K562 (cell line): ENCODE data around the gene NOP58. TPM values are rescaled to one million over a fixed set of nuclear protein-coding genes. Genes with fewer than 3 reads are reported as not detected.

Experiments used
- CCNT2 ChIP-seq: IDR thresholded peaks from 2 replicates; pipeline ENCODE4 v1.6.1; 2011; ENCODE audit warnings: borderline replicate concordance, low read depth, mild to moderate bottlenecking, moderate library complexity, mixed read lengths, low read length; ENCODE audit not compliant: insufficient read length; ENCODE audit errors: extremely low read depth
- HMGN3 ChIP-seq: IDR thresholded peaks from 2 replicates; pipeline ENCODE4 v1.6.1; 2011; ENCODE audit warnings: borderline replicate concordance, low read depth, mild to moderate bottlenecking, mixed read lengths, low read length; ENCODE audit not compliant: insufficient read length; ENCODE audit errors: extremely low read depth
- MAFG ChIP-seq: fragments of 450-650 bp; conservative IDR thresholded peaks from 2 replicates; pipeline ENCODE4 v1.6.1; 2016; ENCODE audit warnings: missing genetic modification characterization, missing compliant biosample characterization
- MBD2 ChIP-seq: sonication (generic); IDR thresholded peaks from 2 replicates; pipeline ENCODE4 v1.6.1; 2016; ENCODE audit warnings: low read depth, borderline replicate concordance
- RAD21 ChIP-seq, 2 experiments: fragments of 250-450 bp in 1 of 2; fragments of 450-650 bp in 1 of 2; sonication (Bioruptor Pico) in 1 of 2; formaldehyde crosslinking in 1 of 2; IDR thresholded peaks in 1 of 2; conservative IDR thresholded peaks in 1 of 2; 2 replicates each; pipeline versions ENCODE4 v1.4.0 to v1.8.0; 2020 to 2022; ENCODE audit warnings: mild to moderate bottlenecking in 2 of 2, moderate library complexity in 1 of 2
- STAT5A ChIP-seq: IDR thresholded peaks from 2 replicates; pipeline ENCODE4 v1.6.1; 2012; ENCODE audit warnings: low read length, inconsistent platforms, borderline replicate concordance
- TAF7 ChIP-seq: fragments of 450-650 bp; IDR thresholded peaks from 2 replicates; pipeline ENCODE4 v1.6.1; 2016; ENCODE audit warnings: missing genetic modification characterization, missing compliant biosample characterization
- TCF7L2 ChIP-seq: fragments of 150-350 bp; IDR thresholded peaks from 2 replicates; pipeline ENCODE4 v1.6.1; 2016; ENCODE audit warnings: low read depth, mild to moderate bottlenecking, low read length, moderate library complexity
- ZNF347 ChIP-seq: fragments of 450-650 bp; formaldehyde crosslinking; IDR thresholded peaks from 2 replicates; pipeline ENCODE4 v1.4.0; 2020; ENCODE audit warnings: low read depth, mild to moderate bottlenecking, moderate library complexity
- polyA plus RNA-seq, 8 experiments: library from polyadenylated mRNA; depleted of rRNA in 4 of 8; stranded (reverse) in 5 of 8; unstranded in 3 of 8; fragments of >200 nt; fragmentation: Nextera tagmentation in 2 of 8; fragmentation: Illumina TruSeq in 1 of 8; extraction: Ambion mirVana in 2 of 8; extraction: Trizol in 1 of 8; gene quantifications; 2 replicates each; pipeline versions ENCODE4 v1.2.1 to v1.2.3, GENCODE V29; 2011 to 2014; ENCODE audit warnings: inconsistent platforms in 1 of 8, missing spikeins in 1 of 8
- total RNA-seq, 7 experiments: library from RNA; depleted of rRNA in 6 of 7; stranded (reverse); fragments of >200 nt in 6 of 7; fragmentation: Illumina TruSeq in 2 of 7; extraction: Trizol in 2 of 7; gene quantifications; 2 replicates each; pipeline versions ENCODE4 v1.2.1 to v1.2.3, GENCODE V29; 2011 to 2021; ENCODE audit warnings: low replicate concordance in 1 of 7
- TF ChIP-seq, protein P1 (sequence below), 3 experiments: fragments of 200-800 bp in 1 of 3; sonication (Bioruptor generic) in 1 of 3; sonication (generic) in 1 of 3; formaldehyde crosslinking in 1 of 3; IDR thresholded peaks; 2 replicates each; pipeline versions ENCODE4 v1.6.1 to v1.8.0; 2016 to 2022; ENCODE audit warnings: mild to moderate bottlenecking in 2 of 3, missing compliant biosample characterization in 2 of 3, missing genetic modification characterization in 2 of 3, missing genetic modification reagents in 1 of 3
- TF ChIP-seq, protein P2 (sequence below): fragments of 200-800 bp; sonication (Bioruptor generic); IDR thresholded peaks from 2 replicates; pipeline ENCODE4 v1.6.1; 2017; ENCODE audit warnings: missing genetic modification characterization, missing compliant biosample characterization
- TF ChIP-seq, protein P3 (sequence below): sonication (generic); formaldehyde crosslinking; IDR thresholded peaks from 2 replicates; pipeline ENCODE4 v1.8.0; 2022; ENCODE audit warnings: mild to moderate bottlenecking, missing genetic modification reagents
- TF ChIP-seq, protein P4 (sequence below): fragments of 450-650 bp; formaldehyde crosslinking; conservative IDR thresholded peaks from 2 replicates; pipeline ENCODE4 v1.4.0; 2022; ENCODE audit warnings: mild to moderate bottlenecking, missing genetic modification characterization
- TF ChIP-seq, protein P5 (sequence below): sonication (generic); formaldehyde crosslinking; IDR thresholded peaks from 2 replicates; pipeline ENCODE4 v1.5.0; 2020; ENCODE audit warnings: missing genetic modification reagents
- TF ChIP-seq, protein P6 (sequence below), 2 experiments: fragments of 450-650 bp; IDR thresholded peaks; 2 replicates each; pipeline ENCODE4 v1.6.1; 2018; ENCODE audit warnings: mild to moderate bottlenecking in 2 of 2, low read depth in 1 of 2; ENCODE audit not compliant: partially characterized antibody in 2 of 2

NOP58 gene
- total and polyA plus RNA-seq, 9 of the 15 experiments (the other 6 are each of a cell fraction or from before 2014, with no cell fraction given), result 132 to 332 (median 208) TPM

DNA sequence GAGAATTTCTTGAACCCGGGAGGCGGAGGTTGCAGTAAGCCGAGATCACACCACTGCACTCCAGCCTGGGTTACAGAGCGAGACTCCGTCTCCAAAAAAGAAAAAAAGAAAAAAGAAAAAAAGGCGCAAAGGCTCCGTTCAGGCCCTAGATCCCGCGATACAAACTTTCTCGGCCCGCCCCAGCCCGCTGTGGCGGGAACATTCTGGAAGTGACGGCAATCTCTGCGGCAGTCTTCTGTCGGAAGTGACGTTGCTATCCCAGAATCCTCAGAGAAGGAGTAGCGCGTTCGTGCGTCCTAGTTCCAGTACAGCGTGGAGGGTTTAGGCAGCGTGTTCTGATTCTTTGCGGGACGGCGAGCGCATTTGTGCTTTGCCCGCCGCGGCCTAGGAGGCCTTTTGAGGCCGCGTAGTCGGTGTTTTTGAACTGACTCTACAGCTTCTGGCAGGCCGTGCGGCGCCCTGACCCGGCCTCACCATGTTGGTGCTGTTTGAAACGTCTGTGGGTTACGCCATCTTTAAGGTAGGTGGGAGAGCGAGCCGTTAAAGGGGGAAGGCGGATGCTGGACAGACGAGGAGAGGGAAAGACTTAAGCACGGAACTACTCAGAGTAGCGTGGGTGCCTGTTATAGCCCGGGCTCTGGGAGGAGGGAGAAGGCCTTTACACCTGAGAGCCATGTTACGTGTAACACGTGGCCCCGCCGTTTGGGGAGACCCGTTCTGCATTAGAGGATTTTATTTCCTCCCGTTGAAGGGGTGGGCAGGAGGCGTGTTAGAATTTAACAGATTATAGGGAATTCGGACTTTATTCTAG, at the start of gene NOP58 (continued):
- TF ChIP-seq MBD2 (peak; percentile 75; the same call in 1 of the 2 replicates), MAFG (tag) (no peak), CCNT2 (no peak), STAT5A (no peak), ZNF347 (CRISPR knock-in tag) (no peak), TCF7L2 (no peak), TAF7 (tag) (peak; percentile 38; the same call in 1 of the 2 replicates), HMGN3 (no peak), RAD21 (CRISPR knock-in tag; conservative IDR thresholded peaks at IDR 0.05 in 1 of 2, IDR thresholded peaks at IDR 0.05 in 1 of 2) (no peak)
- TF ChIP-seq, protein P1, sequence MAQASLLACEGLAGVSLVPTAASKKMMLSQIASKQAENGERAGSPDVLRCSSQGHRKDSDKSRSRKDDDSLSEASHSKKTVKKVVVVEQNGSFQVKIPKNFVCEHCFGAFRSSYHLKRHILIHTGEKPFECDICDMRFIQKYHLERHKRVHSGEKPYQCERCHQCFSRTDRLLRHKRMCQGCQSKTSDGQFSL (CRISPR knock-in tag; IDR thresholded peaks at IDR 0.05), result no peak
- TF ChIP-seq, protein P1 (tag; IDR thresholded peaks at IDR 0.05), result no peak
- TF ChIP-seq, protein P2, sequence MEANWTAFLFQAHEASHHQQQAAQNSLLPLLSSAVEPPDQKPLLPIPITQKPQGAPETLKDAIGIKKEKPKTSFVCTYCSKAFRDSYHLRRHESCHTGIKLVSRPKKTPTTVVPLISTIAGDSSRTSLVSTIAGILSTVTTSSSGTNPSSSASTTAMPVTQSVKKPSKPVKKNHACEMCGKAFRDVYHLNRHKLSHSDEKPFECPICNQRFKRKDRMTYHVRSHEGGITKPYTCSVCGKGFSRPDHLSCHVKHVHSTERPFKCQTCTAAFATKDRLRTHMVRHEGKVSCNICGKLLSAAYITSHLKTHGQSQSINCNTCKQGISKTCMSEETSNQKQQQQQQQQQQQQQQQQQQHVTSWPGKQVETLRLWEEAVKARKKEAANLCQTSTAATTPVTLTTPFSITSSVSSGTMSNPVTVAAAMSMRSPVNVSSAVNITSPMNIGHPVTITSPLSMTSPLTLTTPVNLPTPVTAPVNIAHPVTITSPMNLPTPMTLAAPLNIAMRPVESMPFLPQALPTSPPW, result no peak
- TF ChIP-seq, protein P3, sequence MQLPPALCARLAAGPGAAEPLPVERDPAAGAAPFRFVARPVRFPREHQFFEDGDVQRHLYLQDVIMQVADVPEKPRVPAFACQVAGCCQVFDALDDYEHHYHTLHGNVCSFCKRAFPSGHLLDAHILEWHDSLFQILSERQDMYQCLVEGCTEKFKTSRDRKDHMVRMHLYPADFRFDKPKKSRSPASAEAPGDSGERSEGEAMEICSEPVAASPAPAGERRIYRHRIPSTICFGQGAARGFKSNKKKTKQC (CRISPR knock-in tag), result peak; percentile 78; the same call in 1 of the 2 replicates
- TF ChIP-seq, protein P4, sequence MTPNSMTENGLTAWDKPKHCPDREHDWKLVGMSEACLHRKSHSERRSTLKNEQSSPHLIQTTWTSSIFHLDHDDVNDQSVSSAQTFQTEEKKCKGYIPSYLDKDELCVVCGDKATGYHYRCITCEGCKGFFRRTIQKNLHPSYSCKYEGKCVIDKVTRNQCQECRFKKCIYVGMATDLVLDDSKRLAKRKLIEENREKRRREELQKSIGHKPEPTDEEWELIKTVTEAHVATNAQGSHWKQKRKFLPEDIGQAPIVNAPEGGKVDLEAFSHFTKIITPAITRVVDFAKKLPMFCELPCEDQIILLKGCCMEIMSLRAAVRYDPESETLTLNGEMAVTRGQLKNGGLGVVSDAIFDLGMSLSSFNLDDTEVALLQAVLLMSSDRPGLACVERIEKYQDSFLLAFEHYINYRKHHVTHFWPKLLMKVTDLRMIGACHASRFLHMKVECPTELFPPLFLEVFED (CRISPR knock-in tag), result no peak
- TF ChIP-seq, protein P5, sequence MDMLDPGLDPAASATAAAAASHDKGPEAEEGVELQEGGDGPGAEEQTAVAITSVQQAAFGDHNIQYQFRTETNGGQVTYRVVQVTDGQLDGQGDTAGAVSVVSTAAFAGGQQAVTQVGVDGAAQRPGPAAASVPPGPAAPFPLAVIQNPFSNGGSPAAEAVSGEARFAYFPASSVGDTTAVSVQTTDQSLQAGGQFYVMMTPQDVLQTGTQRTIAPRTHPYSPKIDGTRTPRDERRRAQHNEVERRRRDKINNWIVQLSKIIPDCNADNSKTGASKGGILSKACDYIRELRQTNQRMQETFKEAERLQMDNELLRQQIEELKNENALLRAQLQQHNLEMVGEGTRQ (CRISPR knock-in tag), result no peak
- TF ChIP-seq, protein P6, sequence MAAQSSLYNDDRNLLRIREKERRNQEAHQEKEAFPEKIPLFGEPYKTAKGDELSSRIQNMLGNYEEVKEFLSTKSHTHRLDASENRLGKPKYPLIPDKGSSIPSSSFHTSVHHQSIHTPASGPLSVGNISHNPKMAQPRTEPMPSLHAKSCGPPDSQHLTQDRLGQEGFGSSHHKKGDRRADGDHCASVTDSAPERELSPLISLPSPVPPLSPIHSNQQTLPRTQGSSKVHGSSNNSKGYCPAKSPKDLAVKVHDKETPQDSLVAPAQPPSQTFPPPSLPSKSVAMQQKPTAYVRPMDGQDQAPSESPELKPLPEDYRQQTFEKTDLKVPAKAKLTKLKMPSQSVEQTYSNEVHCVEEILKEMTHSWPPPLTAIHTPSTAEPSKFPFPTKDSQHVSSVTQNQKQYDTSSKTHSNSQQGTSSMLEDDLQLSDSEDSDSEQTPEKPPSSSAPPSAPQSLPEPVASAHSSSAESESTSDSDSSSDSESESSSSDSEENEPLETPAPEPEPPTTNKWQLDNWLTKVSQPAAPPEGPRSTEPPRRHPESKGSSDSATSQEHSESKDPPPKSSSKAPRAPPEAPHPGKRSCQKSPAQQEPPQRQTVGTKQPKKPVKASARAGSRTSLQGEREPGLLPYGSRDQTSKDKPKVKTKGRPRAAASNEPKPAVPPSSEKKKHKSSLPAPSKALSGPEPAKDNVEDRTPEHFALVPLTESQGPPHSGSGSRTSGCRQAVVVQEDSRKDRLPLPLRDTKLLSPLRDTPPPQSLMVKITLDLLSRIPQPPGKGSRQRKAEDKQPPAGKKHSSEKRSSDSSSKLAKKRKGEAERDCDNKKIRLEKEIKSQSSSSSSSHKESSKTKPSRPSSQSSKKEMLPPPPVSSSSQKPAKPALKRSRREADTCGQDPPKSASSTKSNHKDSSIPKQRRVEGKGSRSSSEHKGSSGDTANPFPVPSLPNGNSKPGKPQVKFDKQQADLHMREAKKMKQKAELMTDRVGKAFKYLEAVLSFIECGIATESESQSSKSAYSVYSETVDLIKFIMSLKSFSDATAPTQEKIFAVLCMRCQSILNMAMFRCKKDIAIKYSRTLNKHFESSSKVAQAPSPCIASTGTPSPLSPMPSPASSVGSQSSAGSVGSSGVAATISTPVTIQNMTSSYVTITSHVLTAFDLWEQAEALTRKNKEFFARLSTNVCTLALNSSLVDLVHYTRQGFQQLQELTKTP (IDR thresholded peaks at IDR 0.05; ENCODE audit: low read depth in 1 of 2, partially characterized antibody in 2 of 2), result peak in 1 of 2 experiments; percentile 56
